ENCODE measurements around the gene ARHGEF16.

ARHGEF16 gene

GRCh38 chr1:3433076-3433475, 21.4 kb upstream of the ARHGEF16 start:
- no peak overlapping the region for H3K4me3 ChIP-seq (ENCODE audit: low read depth, low read length)
- no peak for DNase-seq
- H3K36me3 ChIP-seq = no peaks in the 10 kb centered on the region
- no peaks in the 10 kb centered on the region for H3K27me3 ChIP-seq (ENCODE audit: insufficient read depth, low read depth, severe bottlenecking)
- no peak overlapping the region for H3K27ac ChIP-seq
- H3K9me3 ChIP-seq (ENCODE audit: severe bottlenecking) = no peaks in the 10 kb centered on the region
- no peak for TF ChIP-seq CTCF (IDR thresholded peaks at IDR 0.05; ENCODE audit: low read depth, low read length)

DNA sequence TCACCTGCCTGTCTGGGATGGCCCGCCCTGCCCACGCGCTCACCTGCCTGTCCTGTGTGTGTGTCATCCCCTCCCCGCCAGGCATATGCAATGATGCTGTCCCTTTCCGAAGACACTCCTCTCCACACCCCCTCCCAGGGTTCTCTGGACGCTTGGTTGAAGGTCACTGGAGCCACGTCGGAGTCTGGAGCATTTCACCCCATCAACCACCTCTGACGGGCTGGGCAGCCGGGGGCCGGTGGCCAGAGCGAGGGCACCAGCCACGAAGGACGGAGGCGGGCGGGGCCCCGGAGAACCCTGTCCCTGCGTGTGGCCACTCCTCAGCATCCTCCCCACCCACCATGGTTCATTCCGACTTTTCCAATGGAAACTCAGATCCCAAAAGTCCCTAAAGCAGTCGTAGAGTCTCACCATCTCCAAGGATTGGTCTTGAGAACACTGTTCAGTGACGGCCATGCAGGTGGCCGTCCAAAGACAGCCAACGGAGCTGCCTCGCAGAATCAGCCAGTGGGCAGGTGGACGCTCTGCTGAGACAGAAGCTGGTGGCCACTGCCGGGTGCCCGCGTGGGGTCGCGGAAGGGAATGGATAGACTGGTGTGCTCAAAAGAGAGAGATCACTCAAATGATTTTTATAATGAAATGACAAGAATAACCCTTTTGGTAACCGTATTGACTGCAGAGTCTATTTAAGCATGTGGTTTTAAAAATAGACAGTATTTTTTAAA, 20.7 kb upstream of the ARHGEF16 start:
- no peak for TF ChIP-seq CTCF (IDR thresholded peaks at IDR 0.05; ENCODE audit: low read depth, low read length)
- Histone ChIP-seq H3K36me3 (no peaks in the 10 kb centered on the region), H3K4me3 (ENCODE audit: low read depth, low read length) (no peak overlapping the region), H3K9me3 (ENCODE audit: severe bottlenecking) (no peaks in the 10 kb centered on the region), H3K27ac (no peak overlapping the region), H3K27me3 (ENCODE audit: insufficient read depth, low read depth, severe bottlenecking) (no peaks in the 10 kb centered on the region)
- DNase-seq = no peak

DNA sequence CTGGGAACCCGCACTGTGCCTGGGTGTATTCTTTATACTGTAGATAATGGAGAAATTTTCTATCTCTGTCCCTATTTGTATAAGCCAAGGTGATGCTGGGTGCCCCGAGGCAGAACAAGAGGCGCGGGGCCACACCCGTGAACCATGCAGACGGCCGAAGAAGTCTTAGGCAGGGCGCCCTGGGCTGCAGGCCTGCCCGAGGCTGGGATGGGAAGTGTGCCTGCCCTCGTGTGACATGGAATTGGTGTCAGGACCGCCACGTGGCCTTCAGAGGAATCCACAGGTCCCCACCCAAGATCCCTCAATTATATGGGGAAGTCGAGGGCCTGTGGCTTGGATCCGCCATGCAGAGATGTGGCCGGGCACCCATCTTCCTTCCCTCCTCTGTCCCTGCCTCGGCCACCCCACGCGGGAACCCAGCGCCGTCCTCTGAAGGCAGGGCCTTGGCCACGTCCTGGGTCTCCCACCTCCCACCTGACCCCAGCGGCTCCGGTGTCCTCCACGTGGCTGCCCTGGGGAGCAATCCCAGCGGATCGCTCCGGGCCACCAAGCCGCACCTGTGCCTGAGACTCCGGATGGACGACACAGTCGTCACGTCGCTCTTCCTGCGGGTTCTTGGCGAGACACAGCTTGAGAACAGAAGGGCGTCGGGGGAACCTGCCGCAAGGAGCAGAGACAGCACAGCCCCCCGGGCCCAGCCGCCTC, 19.9 kb upstream of the ARHGEF16 start:
- H3K27me3 ChIP-seq (ENCODE audit: insufficient read depth, low read depth, severe bottlenecking) = no peaks in the 10 kb centered on the region

DNA sequence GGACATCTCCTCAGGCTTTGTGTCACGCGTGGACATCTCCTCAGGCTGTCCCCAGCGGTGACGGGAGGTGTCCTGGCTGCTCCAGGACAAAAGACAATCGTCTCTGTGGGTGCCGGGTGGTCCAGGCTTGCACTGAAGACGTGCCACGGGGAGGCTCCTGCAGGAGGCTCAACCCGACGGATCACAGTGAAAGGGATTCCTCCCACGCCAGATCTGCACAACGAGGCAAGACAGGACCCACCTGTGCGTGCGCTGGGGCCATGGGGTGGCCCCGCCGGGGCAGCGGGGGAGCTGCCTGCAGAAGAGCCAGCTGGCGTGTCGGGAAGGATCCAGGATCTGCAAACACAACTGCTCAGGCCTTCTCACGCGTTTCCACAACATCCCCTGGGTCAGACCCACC, 18.8 kb upstream of the ARHGEF16 start:
- TF ChIP-seq CTCF (IDR thresholded peaks at IDR 0.05; ENCODE audit: low read depth, low read length) = no peak
- Histone ChIP-seq H3K36me3 (no peaks in the 10 kb centered on the region), H3K4me3 (ENCODE audit: low read depth, low read length) (no peak overlapping the region), H3K27ac (no peak overlapping the region), H3K27me3 (ENCODE audit: insufficient read depth, low read depth, severe bottlenecking) (no peaks in the 10 kb centered on the region), H3K9me3 (ENCODE audit: severe bottlenecking) (no peaks in the 10 kb centered on the region)
- DNase-seq = no peak

More for the DNA sequence above, 19.9 kb upstream of the ARHGEF16 start:
- DNase-seq = no peak
- Histone ChIP-seq H3K9me3 (ENCODE audit: severe bottlenecking) (no peaks in the 10 kb centered on the region), H3K27ac (no peak overlapping the region), H3K36me3 (no peaks in the 10 kb centered on the region), H3K4me3 (ENCODE audit: low read depth, low read length) (no peak overlapping the region)
- no peak for TF ChIP-seq CTCF (IDR thresholded peaks at IDR 0.05; ENCODE audit: low read depth, low read length)

GRCh38 chr1:3436451-3436850, 18.0 kb upstream of the ARHGEF16 start:
- no peak for DNase-seq
- Histone ChIP-seq H3K36me3 (no peaks in the 10 kb centered on the region), H3K27me3 (ENCODE audit: insufficient read depth, low read depth, severe bottlenecking) (no peaks in the 10 kb centered on the region), H3K4me3 (ENCODE audit: low read depth, low read length) (no peak overlapping the region), H3K9me3 (ENCODE audit: severe bottlenecking) (no peaks in the 10 kb centered on the region), H3K27ac (no peak overlapping the region)
- TF ChIP-seq CTCF (IDR thresholded peaks at IDR 0.05; ENCODE audit: low read depth, low read length) = no peak
